Neutrophil (primary cell): ENCODE data around the gene CLGN.

Experiments
- H3K27ac ChIP-seq: fragments of 200-600 bp; sonication (generic); 2 replicates; pipeline ENCODE4 v1.5.1; 2016; ENCODE audit warnings: mild to moderate bottlenecking, moderate library complexity
- H3K27me3 ChIP-seq: fragments of 200-600 bp; sonication (generic); 2 replicates; pipeline ENCODE4 v1.6.0; 2016; ENCODE audit warnings: mild to moderate bottlenecking
- H3K36me3 ChIP-seq: fragments of 200-600 bp; sonication (generic); 2 replicates; pipeline ENCODE4 v1.5.1; 2017
- H3K4me1 ChIP-seq, 2 experiments: fragments of 200-600 bp in 1 of 2; sonication (generic) in 1 of 2; 1 replicate in 1 of 2; 2 replicates in 1 of 2; pipeline versions ENCODE4 v1.5.1 to v1.6.1; 2013 to 2016; ENCODE audit warnings: low read depth in 1 of 2, low read length in 1 of 2, mild to moderate bottlenecking in 1 of 2, moderate library complexity in 1 of 2; ENCODE audit not compliant: control insufficient read depth in 1 of 2, insufficient read depth in 1 of 2
- H3K4me3 ChIP-seq, 2 experiments: fragments of 200-600 bp in 1 of 2; sonication (generic) in 1 of 2; 1 replicate in 1 of 2; 2 replicates in 1 of 2; pipeline ENCODE4 v1.5.1; 2013 to 2016; ENCODE audit warnings: low read depth in 1 of 2, low read length in 1 of 2, mild to moderate bottlenecking in 1 of 2, moderate library complexity in 1 of 2
- H3K9me3 ChIP-seq: fragments of 200-600 bp; sonication (generic); 2 replicates; pipeline ENCODE4 v1.5.1; 2016
- CTCF ChIP-seq: fragments of 200-600 bp; sonication (generic); IDR thresholded peaks from 2 replicates; pipeline ENCODE4 v1.5.1; 2016; ENCODE audit warnings: antibody characterized with exemption

CLGN gene

GRCh38 chr4:140406292-140406691 is 21.2 kb downstream of the CLGN start:
- H3K27ac ChIP-seq: no peak overlapping the region
- no peaks in the 10 kb centered on the region for H3K36me3 ChIP-seq
- no peak for TF ChIP-seq CTCF
- no peaks in the 10 kb centered on the region for H3K4me1 ChIP-seq
- H3K27me3 ChIP-seq: no peaks in the 10 kb centered on the region
- no peaks in the 10 kb centered on the region for H3K9me3 ChIP-seq
- H3K4me3 ChIP-seq: no peak overlapping the region

GRCh38 chr4:140400111-140400510 is 27.3 kb downstream of the CLGN start:
- Histone ChIP-seq H3K4me1 (no peaks in the 10 kb centered on the region), H3K9me3 (no peaks in the 10 kb centered on the region)
- no peak for TF ChIP-seq CTCF

GRCh38 chr4:140395668-140396067 is 31.8 kb downstream of the CLGN start:
- no peaks in the 10 kb centered on the region for H3K36me3 ChIP-seq
- H3K27me3 ChIP-seq: no peaks in the 10 kb centered on the region
- no peak overlapping the region for H3K27ac ChIP-seq
- TF ChIP-seq CTCF: no peak
- no peaks in the 10 kb centered on the region for H3K9me3 ChIP-seq
- no peak overlapping the region for H3K4me3 ChIP-seq
- H3K4me1 ChIP-seq: no peaks in the 10 kb centered on the region

More at GRCh38 chr4:140400111-140400510, 27.3 kb downstream of the CLGN start:
- no peak overlapping the region for H3K27ac ChIP-seq
- no peaks in the 10 kb centered on the region for H3K36me3 ChIP-seq
- H3K27me3 ChIP-seq: no peaks in the 10 kb centered on the region
- H3K4me3 ChIP-seq: no peak overlapping the region

GRCh38 chr4:140388015-140388414 is 39.4 kb downstream of the CLGN start:
- Histone ChIP-seq H3K27me3 (no peaks in the 10 kb centered on the region), H3K27ac (no peak overlapping the region), H3K4me3 (no peak overlapping the region), H3K9me3 (no peaks in the 10 kb centered on the region), H3K36me3 (no peaks in the 10 kb centered on the region), H3K4me1 (no peaks in the 10 kb centered on the region)
- no peak for TF ChIP-seq CTCF

- TF ChIP-seq CTCF: no peak
- no peaks in the 10 kb centered on the region for H3K27me3 ChIP-seq
Observed at GRCh38 chr4:140382732-140383131, 44.7 kb downstream of the CLGN start.

GRCh38 chr4:140374130-140374477 is 53.3 kb downstream of the CLGN start:
- Histone ChIP-seq H3K4me3 (peak overlapping the region; percentile 77 to 81), H3K27me3 (no peaks in the 10 kb centered on the region), H3K4me1 (peaks cover 15 to 19% of the 10 kb centered on the region in 2 experiments), H3K27ac (no peak overlapping the region), H3K36me3 (no peaks in the 10 kb centered on the region), H3K9me3 (no peaks in the 10 kb centered on the region)
- no peak for TF ChIP-seq CTCF

More at GRCh38 chr4:140382732-140383131, 44.7 kb downstream of the CLGN start:
- no peak overlapping the region for H3K27ac ChIP-seq
- H3K4me3 ChIP-seq: no peak overlapping the region
- H3K9me3 ChIP-seq: no peaks in the 10 kb centered on the region
- no peaks in the 10 kb centered on the region for H3K4me1 ChIP-seq
- no peaks in the 10 kb centered on the region for H3K36me3 ChIP-seq
